ENCODE results near the gene EPB41L5.
"Not testable (repeated sequence)": the region's sequence is repeated elsewhere in the genome, so short reads cannot be mapped to it uniquely, and the experiment has no call there.

EPB41L5 gene

GRCh38 chr2:120150040-120150482 is 137.2 kb downstream of the EPB41L5 start:
- DNase-seq (ENCODE audit: extremely low read depth, low read depth), result no peak
- H3K4me3 ChIP-seq (replicated peaks; ENCODE audit: low read depth, low read length), result no peak overlapping the region
- no peak for TF ChIP-seq CTCF (IDR thresholded peaks at IDR 0.05; ENCODE audit: low read depth, low read length, missing control alignments)

GRCh38 chr2:120155308-120155707 is 142.4 kb downstream of the EPB41L5 start:
- no peak for DNase-seq (ENCODE audit: extremely low read depth, low read depth)
- H3K4me3 ChIP-seq (replicated peaks; ENCODE audit: low read depth, low read length), result no peak overlapping the region
- TF ChIP-seq CTCF (IDR thresholded peaks at IDR 0.05; ENCODE audit: low read depth, low read length, missing control alignments), result no peak

- not testable (repeated sequence) for DNase-seq (ENCODE audit: extremely low read depth, low read depth); H3K4me3 ChIP-seq (replicated peaks; ENCODE audit: low read depth, low read length)
These were observed 145.8 kb downstream of the EPB41L5 start for GRCh38 chr2:120158658-120159057.

- TF ChIP-seq CTCF (IDR thresholded peaks at IDR 0.05; ENCODE audit: low read depth, low read length, missing control alignments), result no peak
- no peak for DNase-seq (ENCODE audit: extremely low read depth, low read depth)
- H3K4me3 ChIP-seq (replicated peaks; ENCODE audit: low read depth, low read length), result no peak overlapping the region
These were observed 148.3 kb downstream of the EPB41L5 start for GRCh38 chr2:120161190-120161589.

GRCh38 chr2:120162716-120163115 is 149.8 kb downstream of the EPB41L5 start:
- no peak for TF ChIP-seq CTCF (IDR thresholded peaks at IDR 0.05; ENCODE audit: low read depth, low read length, missing control alignments)
- H3K4me3 ChIP-seq (replicated peaks; ENCODE audit: low read depth, low read length), result no peak overlapping the region
- no peak for DNase-seq (ENCODE audit: extremely low read depth, low read depth)

- DNase-seq (ENCODE audit: extremely low read depth, low read depth), result no peak
- H3K4me3 ChIP-seq (replicated peaks; ENCODE audit: low read depth, low read length), result no peak overlapping the region
- TF ChIP-seq CTCF (IDR thresholded peaks at IDR 0.05; ENCODE audit: low read depth, low read length, missing control alignments), result no peak
These were observed 154.4 kb downstream of the EPB41L5 start for GRCh38 chr2:120167272-120167671.

- TF ChIP-seq CTCF (IDR thresholded peaks at IDR 0.05; ENCODE audit: low read depth, low read length, missing control alignments), result no peak
- no peak for DNase-seq (ENCODE audit: extremely low read depth, low read depth)
- H3K4me3 ChIP-seq (replicated peaks; ENCODE audit: low read depth, low read length), result no peak overlapping the region
These were observed 156.1 kb downstream of the EPB41L5 start for GRCh38 chr2:120169020-120169419.
